Breast epithelium (tissue), 3 donors: ENCODE measurements around the gene ARHGAP27.
"Not testable (repeated sequence)": the region's sequence is repeated elsewhere in the genome, so short reads cannot be mapped to it uniquely, and the experiment has no call there.

ENCODE experiments used
- CTCF ChIP-seq, 3 donors: fragments of 450-650 bp; IDR thresholded peaks; one replicate each; pipeline ENCODE4 v1.5.1; 2016 to 2017; ENCODE audit warnings: antibody characterized with exemption in 3 of 3, mild to moderate bottlenecking in 3 of 3, moderate library complexity in 3 of 3
- POLR2A ChIP-seq: fragments of 450-650 bp; IDR thresholded peaks from one replicate; pipeline ENCODE4 v1.6.1; 2016; ENCODE audit warnings: antibody characterized with exemption, mild to moderate bottlenecking, moderate library complexity
- POLR2AphosphoS5 ChIP-seq, 3 donors: sonication (generic); formaldehyde crosslinking; IDR thresholded peaks; one replicate each; pipeline ENCODE4 v1.6.1; 2017; ENCODE audit warnings: antibody characterized with exemption in 3 of 3

GRCh38 chr17:45468293-45469203 lies 35.9 kb upstream of the ARHGAP27 start:
- TF ChIP-seq CTCF (IDR thresholded peaks at IDR 0.05); POLR2A; POLR2AphosphoS5 (IDR thresholded peaks at IDR 0.05): not testable (repeated sequence)
